Measurements from ENCODE around the gene OR6A2.

OR6A2 gene

GRCh38 chr11:6799402-6799801 is at the start of gene OR6A2:
Gene OR6A2 (minus strand): TSS chr11:6799689. CDS start chr11:6795708, 3,981 bp downstream.
- TF ChIP-seq, protein P1, sequence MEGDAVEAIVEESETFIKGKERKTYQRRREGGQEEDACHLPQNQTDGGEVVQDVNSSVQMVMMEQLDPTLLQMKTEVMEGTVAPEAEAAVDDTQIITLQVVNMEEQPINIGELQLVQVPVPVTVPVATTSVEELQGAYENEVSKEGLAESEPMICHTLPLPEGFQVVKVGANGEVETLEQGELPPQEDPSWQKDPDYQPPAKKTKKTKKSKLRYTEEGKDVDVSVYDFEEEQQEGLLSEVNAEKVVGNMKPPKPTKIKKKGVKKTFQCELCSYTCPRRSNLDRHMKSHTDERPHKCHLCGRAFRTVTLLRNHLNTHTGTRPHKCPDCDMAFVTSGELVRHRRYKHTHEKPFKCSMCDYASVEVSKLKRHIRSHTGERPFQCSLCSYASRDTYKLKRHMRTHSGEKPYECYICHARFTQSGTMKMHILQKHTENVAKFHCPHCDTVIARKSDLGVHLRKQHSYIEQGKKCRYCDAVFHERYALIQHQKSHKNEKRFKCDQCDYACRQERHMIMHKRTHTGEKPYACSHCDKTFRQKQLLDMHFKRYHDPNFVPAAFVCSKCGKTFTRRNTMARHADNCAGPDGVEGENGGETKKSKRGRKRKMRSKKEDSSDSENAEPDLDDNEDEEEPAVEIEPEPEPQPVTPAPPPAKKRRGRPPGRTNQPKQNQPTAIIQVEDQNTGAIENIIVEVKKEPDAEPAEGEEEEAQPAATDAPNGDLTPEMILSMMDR (IDR thresholded peaks at IDR 0.05; ENCODE audit: unreplicated experiment in 3 of 3), result no peak
- Mint-ChIP-seq H3K27me3 (ENCODE audit: low read depth) (no peaks in the 10 kb centered on the region), H3K9me3 (no peaks in the 10 kb centered on the region), H3K4me3 (no peak within 1 kb of the TSS), H3K36me3 (ENCODE audit: low read depth) (no peaks in the 10 kb centered on the region), H3K4me1 (no peaks in the 10 kb centered on the region), H3K27ac (no peak within 1 kb of the TSS)

DNA sequence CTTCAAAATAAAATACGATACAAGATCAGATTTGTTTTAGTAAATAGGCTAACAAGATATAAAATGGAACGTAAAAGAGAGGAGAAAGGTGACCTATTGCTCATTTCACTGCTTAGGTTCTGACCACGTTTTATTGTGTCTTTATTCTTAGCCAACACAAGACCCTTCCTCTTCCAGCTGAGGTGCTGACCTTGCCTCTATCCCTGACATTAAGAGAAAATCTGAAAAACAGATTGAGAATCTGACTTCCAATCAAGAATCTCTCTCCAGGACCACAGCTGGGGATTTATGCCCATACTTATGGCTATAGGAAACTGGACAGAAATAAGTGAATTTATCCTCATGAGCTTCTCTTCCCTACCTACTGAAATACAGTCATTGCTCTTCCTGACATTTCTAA is 45.9 kb upstream of the OR6A2 start, which contains the start of gene OR10A5:
Gene OR10A5, plus strand, starts transcription at position 301 of the 400 bp plus-strand sequence. Its CDS starts 0 bp downstream, at position 301.
- TF ChIP-seq, protein P1 (IDR thresholded peaks at IDR 0.05; ENCODE audit: unreplicated experiment in 3 of 3), result no peak
- H3K4me3 Mint-ChIP-seq, result no peak within 1 kb of the TSS
- peaks cover under 1% of the 10 kb centered on the region for H3K36me3 Mint-ChIP-seq (ENCODE audit: low read depth)
- H3K9me3 Mint-ChIP-seq, result peaks cover 9% of the 10 kb centered on the region
- no peaks in the 10 kb centered on the region for H3K4me1 Mint-ChIP-seq
- no peaks in the 10 kb centered on the region for H3K27me3 Mint-ChIP-seq (ENCODE audit: low read depth)
- H3K27ac Mint-ChIP-seq, result no peak within 1 kb of the TSS

- TF ChIP-seq, protein P1 (IDR thresholded peaks at IDR 0.05; ENCODE audit: unreplicated experiment in 3 of 3), result no peak
- Mint-ChIP-seq H3K4me3 (no peak overlapping the region), H3K27me3 (ENCODE audit: low read depth) (no peaks in the 10 kb centered on the region), H3K9me3 (peaks cover 7% of the 10 kb centered on the region), H3K36me3 (ENCODE audit: low read depth) (no peaks in the 10 kb centered on the region), H3K27ac (no peak overlapping the region), H3K4me1 (no peaks in the 10 kb centered on the region)
These were observed 44.9 kb upstream of the OR6A2 start for GRCh38 chr11:6844356-6844755.

- Mint-ChIP-seq H3K9me3 (peaks cover 7% of the 10 kb centered on the region), H3K4me1 (no peaks in the 10 kb centered on the region), H3K4me3 (no peak overlapping the region), H3K27me3 (ENCODE audit: low read depth) (no peaks in the 10 kb centered on the region), H3K36me3 (ENCODE audit: low read depth) (no peaks in the 10 kb centered on the region), H3K27ac (no peak overlapping the region)
- TF ChIP-seq, protein P1 (IDR thresholded peaks at IDR 0.05; ENCODE audit: unreplicated experiment in 3 of 3), result no peak
These were observed 44.2 kb upstream of the OR6A2 start for GRCh38 chr11:6843670-6844069.

- H3K4me3 Mint-ChIP-seq, result no peak overlapping the region
- no peaks in the 10 kb centered on the region for H3K4me1 Mint-ChIP-seq
- no peak overlapping the region for H3K27ac Mint-ChIP-seq
- TF ChIP-seq, protein P1 (IDR thresholded peaks at IDR 0.05; ENCODE audit: unreplicated experiment in 3 of 3), result no peak
- H3K36me3 Mint-ChIP-seq (ENCODE audit: low read depth), result no peaks in the 10 kb centered on the region
- peaks cover 7% of the 10 kb centered on the region for H3K9me3 Mint-ChIP-seq
- H3K27me3 Mint-ChIP-seq (ENCODE audit: low read depth), result no peaks in the 10 kb centered on the region
These were observed 42.2 kb upstream of the OR6A2 start for GRCh38 chr11:6841694-6842093.

- TF ChIP-seq, protein P1 (IDR thresholded peaks at IDR 0.05; ENCODE audit: unreplicated experiment in 3 of 3), result no peak
- Mint-ChIP-seq H3K27me3 (ENCODE audit: low read depth) (no peaks in the 10 kb centered on the region), H3K4me1 (no peaks in the 10 kb centered on the region), H3K9me3 (no peaks in the 10 kb centered on the region), H3K36me3 (ENCODE audit: low read depth) (no peaks in the 10 kb centered on the region), H3K27ac (no peak overlapping the region), H3K4me3 (no peak overlapping the region)
These were observed 34.5 kb upstream of the OR6A2 start for GRCh38 chr11:6834021-6834420.

Data from nephron (organoid).